GM23338 (cell line): Measurements from ENCODE around the gene ARID4B. TPM values are rescaled to one million over a fixed set of nuclear protein-coding genes. Genes with fewer than 3 reads are reported as not detected.
"Not testable (repeated sequence)": the region's sequence is repeated elsewhere in the genome, so short reads cannot be mapped to it uniquely, and the experiment has no call there.

Source experiments
- ATAC-seq: fragments of 200-7000 bp; cut with Tn5 transposase; 3 replicates; pipeline ENCODE4 v1.9.1; 2020
- DNase-seq: peaks from one replicate; pipeline ENCODE4 v3.0.0-alpha.2; 2015; ENCODE audit warnings: low spot score
- H2AFZ ChIP-seq: fragments of 200-600 bp; sonication (generic); 2 replicates; pipeline ENCODE4 v1.8.0; 2016; ENCODE audit warnings: antibody characterized with exemption, mild to moderate bottlenecking, moderate library complexity
- H3F3A ChIP-seq: fragments of 200-600 bp; sonication (generic); replicated peaks from 2 replicates; pipeline ENCODE4 v1.8.0; 2017; ENCODE audit warnings: antibody characterized with exemption, mixed run types, low read depth
- H3K27ac ChIP-seq: fragments of 200-600 bp; sonication (generic); 2 replicates; pipeline ENCODE4 v1.6.1; 2016; ENCODE audit warnings: low read depth
- H3K27me3 ChIP-seq: fragments of 200-600 bp; sonication (generic); 2 replicates; pipeline ENCODE4 v1.8.0; 2016; ENCODE audit warnings: mild to moderate bottlenecking, mixed run types, moderate library complexity; ENCODE audit not compliant: insufficient read depth
- H3K36me3 ChIP-seq: fragments of 200-600 bp; sonication (generic); 2 replicates; pipeline ENCODE4 v1.8.0; 2016; ENCODE audit warnings: mild to moderate bottlenecking; ENCODE audit not compliant: insufficient read depth
- H3K4me1 ChIP-seq: fragments of 200-600 bp; sonication (generic); 2 replicates; pipeline ENCODE4 v1.8.0; 2016; ENCODE audit warnings: mild to moderate bottlenecking, moderate library complexity; ENCODE audit not compliant: insufficient read depth
- H3K4me2 ChIP-seq: fragments of 200-600 bp; sonication (generic); 2 replicates; pipeline ENCODE4 v1.7.1; 2017; ENCODE audit warnings: mixed run types
- H3K4me3 ChIP-seq: fragments of 200-600 bp; sonication (generic); 2 replicates; pipeline ENCODE4 v1.6.1; 2016; ENCODE audit warnings: mixed run types
- H3K79me2 ChIP-seq: fragments of 200-600 bp; sonication (generic); replicated peaks from 2 replicates; pipeline ENCODE4 v1.8.0; 2017; ENCODE audit warnings: mild to moderate bottlenecking; ENCODE audit not compliant: insufficient read depth
- H3K9me2 ChIP-seq: fragments of 200-600 bp; sonication (generic); 2 replicates; pipeline ENCODE4 v1.8.0; 2017; ENCODE audit not compliant: insufficient read depth
- H4K20me1 ChIP-seq: fragments of 200-600 bp; sonication (generic); replicated peaks from 2 replicates; pipeline ENCODE4 v1.8.0; 2017; ENCODE audit warnings: mild to moderate bottlenecking; ENCODE audit not compliant: insufficient read depth
- H3K27ac Mint-ChIP-seq: 2 replicates; pipeline ENCODE4 v1.8.0; 2020; ENCODE audit warnings: inconsistent platforms, mild to moderate bottlenecking, moderate library complexity, mixed read lengths
- H3K27me3 Mint-ChIP-seq: 3 replicates; pipeline ENCODE4 v1.8.0; 2022; ENCODE audit warnings: low read depth, mild to moderate bottlenecking, moderate library complexity, mixed read lengths, inconsistent platforms; ENCODE audit not compliant: insufficient read depth, poor library complexity
- H3K36me3 Mint-ChIP-seq: 3 replicates; pipeline ENCODE4 v1.8.0; 2021; ENCODE audit warnings: low read depth, mild to moderate bottlenecking, inconsistent platforms, moderate library complexity, mixed read lengths
- H3K4me1 Mint-ChIP-seq: 3 replicates; pipeline ENCODE4 v1.8.0; 2020; ENCODE audit warnings: mild to moderate bottlenecking, inconsistent platforms, mixed read lengths
- H3K4me3 Mint-ChIP-seq: 3 replicates; pipeline ENCODE4 v1.8.0; 2021; ENCODE audit warnings: moderate library complexity, mild to moderate bottlenecking, inconsistent platforms, mixed read lengths
- H3K9me3 Mint-ChIP-seq: 3 replicates; pipeline ENCODE4 v1.8.0; 2020; ENCODE audit warnings: moderate library complexity, mild to moderate bottlenecking, inconsistent platforms, mixed read lengths
- CREB1 ChIP-seq: fragments of 250-450 bp; sonication (Bioruptor Pico); IDR thresholded peaks from 2 replicates; pipeline ENCODE4 v1.5.0; 2020; ENCODE audit warnings: low read depth, mild to moderate bottlenecking, moderate library complexity
- EZH2 ChIP-seq: fragments of 200-600 bp; sonication (generic); IDR thresholded peaks from one replicate; pipeline ENCODE4 v1.8.0; 2017; ENCODE audit warnings: antibody characterized with exemption, mild to moderate bottlenecking, low read depth; ENCODE audit not compliant: unreplicated experiment
- EZH2phosphoT487 ChIP-seq: fragments of 200-600 bp; sonication (generic); IDR thresholded peaks from one replicate; pipeline ENCODE4 v1.8.1; 2018; ENCODE audit warnings: antibody characterized with exemption; ENCODE audit not compliant: unreplicated experiment
- JUNB ChIP-seq: IDR thresholded peaks from one replicate; pipeline ENCODE4 v1.6.1; 2016; ENCODE audit warnings: antibody characterized with exemption; ENCODE audit not compliant: unreplicated experiment
- NANOG ChIP-seq: IDR thresholded peaks from 2 replicates; pipeline ENCODE4 v1.6.1; 2016; ENCODE audit warnings: antibody characterized with exemption, borderline replicate concordance
- POLR2AphosphoS5 ChIP-seq: IDR thresholded peaks from 2 replicates; pipeline ENCODE4 v1.6.1; 2016; ENCODE audit warnings: antibody characterized with exemption, low read depth
- STAT1 ChIP-seq: IDR thresholded peaks from one replicate; pipeline ENCODE4 v1.6.1; 2016; ENCODE audit warnings: antibody characterized with exemption; ENCODE audit not compliant: unreplicated experiment
- ZNF114 ChIP-seq: fragments of 250-450 bp; sonication (Bioruptor Pico); IDR thresholded peaks from 2 replicates; pipeline ENCODE4 v1.5.0; 2020; ENCODE audit warnings: mild to moderate bottlenecking, moderate library complexity
- ZNF331 ChIP-seq: fragments of 250-450 bp; sonication (Bioruptor Pico); IDR thresholded peaks from 2 replicates; pipeline ENCODE4 v1.5.0; 2020; ENCODE audit warnings: low read depth, mild to moderate bottlenecking, moderate library complexity
- polyA plus RNA-seq: library from polyadenylated mRNA; unstranded; fragments of >200 nt; fragmentation: Nextera tagmentation; extraction: Ambion mirVana; gene quantifications from 2 replicates; pipeline ENCODE4 v1.2.1, GENCODE V29; 2016
- total RNA-seq: library from RNA; depleted of rRNA; stranded (reverse); fragments of >200 nt; shearing (Covaris generic); gene quantifications from 2 replicates; pipeline ENCODE4 v1.2.3, GENCODE V29; 2014
- TF ChIP-seq, protein P1 (sequence below): IDR thresholded peaks from one replicate; pipeline ENCODE4 v1.6.1; 2018; ENCODE audit warnings: antibody characterized with exemption; ENCODE audit not compliant: unreplicated experiment
- TF ChIP-seq, protein P2 (sequence below): fragments of 250-450 bp; sonication (Bioruptor Pico); IDR thresholded peaks from 2 replicates; pipeline ENCODE4 v1.5.0; 2020; ENCODE audit warnings: mild to moderate bottlenecking, moderate library complexity
- TF ChIP-seq, protein P3 (sequence below), 2 experiments: fragments of 200-600 bp in 1 of 2; sonication (generic) in 1 of 2; conservative IDR thresholded peaks; 2 replicates each; pipeline versions ENCODE4 v1.5.1 to v1.6.1; 2016 to 2017; ENCODE audit warnings: antibody characterized with exemption in 2 of 2, low read depth in 2 of 2, mild to moderate bottlenecking in 2 of 2, moderate library complexity in 1 of 2

The ARID4B gene
- total and polyA plus RNA-seq, 2 experiments from 2014 or later = 25.1 to 59.8 TPM

DNA sequence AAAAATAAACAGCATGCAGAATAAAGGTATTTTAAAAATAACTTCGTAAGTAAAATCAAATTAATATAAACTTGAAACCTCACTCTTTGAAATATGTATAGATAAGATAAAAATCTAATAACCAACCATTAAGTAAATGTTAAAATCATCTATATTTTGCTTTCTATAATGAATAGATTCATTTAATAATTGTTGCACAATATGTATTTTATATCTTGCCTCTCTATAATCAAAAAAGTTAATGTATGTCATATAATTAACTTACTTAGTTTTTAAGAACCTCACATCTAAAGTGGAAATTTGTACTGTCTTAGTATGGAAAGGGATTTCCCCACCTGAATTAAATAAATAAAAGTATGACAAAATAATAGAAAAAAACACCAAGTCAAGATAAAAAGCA is 124.6 kb downstream of the ARID4B start:
- peaks cover 2% of the 10 kb centered on the region; the same call in 1 of the 2 replicates for H3F3A ChIP-seq
- H3K36me3 ChIP-seq = no peaks in the 10 kb centered on the region
- H3K4me1 ChIP-seq = 0 out of 2 replicates have a peak, but pooled peaks cover 12% of the 10 kb centered on the region
- Mint-ChIP-seq H3K9me3 (no peaks in the 10 kb centered on the region), H3K36me3 (peaks cover 11% of the 10 kb centered on the region), H3K4me3 (no peak overlapping the region), H3K27me3 (peaks cover 3% of the 10 kb centered on the region), H3K4me1 (peaks cover 18% of the 10 kb centered on the region), H3K27ac (no peak overlapping the region)
- H3K4me2 ChIP-seq = no peak overlapping the region
- H3K27me3 ChIP-seq = no peaks in the 10 kb centered on the region
- H3K9me2 ChIP-seq = no peaks in the 10 kb centered on the region
- no peak overlapping the region for H3K4me3 ChIP-seq
- no peaks in the 10 kb centered on the region for H4K20me1 ChIP-seq
- no peak overlapping the region for H3K27ac ChIP-seq
- no peaks in the 10 kb centered on the region for H3K79me2 ChIP-seq
- ATAC-seq (no peak), DNase-seq (no peak)
- H2AFZ ChIP-seq = no peak overlapping the region
- no peak for TF ChIP-seq ZNF114 (CRISPR knock-in tag)
- TF ChIP-seq EZH2phosphoT487 = no peak
- TF ChIP-seq, protein P1, sequence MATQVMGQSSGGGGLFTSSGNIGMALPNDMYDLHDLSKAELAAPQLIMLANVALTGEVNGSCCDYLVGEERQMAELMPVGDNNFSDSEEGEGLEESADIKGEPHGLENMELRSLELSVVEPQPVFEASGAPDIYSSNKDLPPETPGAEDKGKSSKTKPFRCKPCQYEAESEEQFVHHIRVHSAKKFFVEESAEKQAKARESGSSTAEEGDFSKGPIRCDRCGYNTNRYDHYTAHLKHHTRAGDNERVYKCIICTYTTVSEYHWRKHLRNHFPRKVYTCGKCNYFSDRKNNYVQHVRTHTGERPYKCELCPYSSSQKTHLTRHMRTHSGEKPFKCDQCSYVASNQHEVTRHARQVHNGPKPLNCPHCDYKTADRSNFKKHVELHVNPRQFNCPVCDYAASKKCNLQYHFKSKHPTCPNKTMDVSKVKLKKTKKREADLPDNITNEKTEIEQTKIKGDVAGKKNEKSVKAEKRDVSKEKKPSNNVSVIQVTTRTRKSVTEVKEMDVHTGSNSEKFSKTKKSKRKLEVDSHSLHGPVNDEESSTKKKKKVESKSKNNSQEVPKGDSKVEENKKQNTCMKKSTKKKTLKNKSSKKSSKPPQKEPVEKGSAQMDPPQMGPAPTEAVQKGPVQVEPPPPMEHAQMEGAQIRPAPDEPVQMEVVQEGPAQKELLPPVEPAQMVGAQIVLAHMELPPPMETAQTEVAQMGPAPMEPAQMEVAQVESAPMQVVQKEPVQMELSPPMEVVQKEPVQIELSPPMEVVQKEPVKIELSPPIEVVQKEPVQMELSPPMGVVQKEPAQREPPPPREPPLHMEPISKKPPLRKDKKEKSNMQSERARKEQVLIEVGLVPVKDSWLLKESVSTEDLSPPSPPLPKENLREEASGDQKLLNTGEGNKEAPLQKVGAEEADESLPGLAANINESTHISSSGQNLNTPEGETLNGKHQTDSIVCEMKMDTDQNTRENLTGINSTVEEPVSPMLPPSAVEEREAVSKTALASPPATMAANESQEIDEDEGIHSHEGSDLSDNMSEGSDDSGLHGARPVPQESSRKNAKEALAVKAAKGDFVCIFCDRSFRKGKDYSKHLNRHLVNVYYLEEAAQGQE = no peak
- TF ChIP-seq, protein P2, sequence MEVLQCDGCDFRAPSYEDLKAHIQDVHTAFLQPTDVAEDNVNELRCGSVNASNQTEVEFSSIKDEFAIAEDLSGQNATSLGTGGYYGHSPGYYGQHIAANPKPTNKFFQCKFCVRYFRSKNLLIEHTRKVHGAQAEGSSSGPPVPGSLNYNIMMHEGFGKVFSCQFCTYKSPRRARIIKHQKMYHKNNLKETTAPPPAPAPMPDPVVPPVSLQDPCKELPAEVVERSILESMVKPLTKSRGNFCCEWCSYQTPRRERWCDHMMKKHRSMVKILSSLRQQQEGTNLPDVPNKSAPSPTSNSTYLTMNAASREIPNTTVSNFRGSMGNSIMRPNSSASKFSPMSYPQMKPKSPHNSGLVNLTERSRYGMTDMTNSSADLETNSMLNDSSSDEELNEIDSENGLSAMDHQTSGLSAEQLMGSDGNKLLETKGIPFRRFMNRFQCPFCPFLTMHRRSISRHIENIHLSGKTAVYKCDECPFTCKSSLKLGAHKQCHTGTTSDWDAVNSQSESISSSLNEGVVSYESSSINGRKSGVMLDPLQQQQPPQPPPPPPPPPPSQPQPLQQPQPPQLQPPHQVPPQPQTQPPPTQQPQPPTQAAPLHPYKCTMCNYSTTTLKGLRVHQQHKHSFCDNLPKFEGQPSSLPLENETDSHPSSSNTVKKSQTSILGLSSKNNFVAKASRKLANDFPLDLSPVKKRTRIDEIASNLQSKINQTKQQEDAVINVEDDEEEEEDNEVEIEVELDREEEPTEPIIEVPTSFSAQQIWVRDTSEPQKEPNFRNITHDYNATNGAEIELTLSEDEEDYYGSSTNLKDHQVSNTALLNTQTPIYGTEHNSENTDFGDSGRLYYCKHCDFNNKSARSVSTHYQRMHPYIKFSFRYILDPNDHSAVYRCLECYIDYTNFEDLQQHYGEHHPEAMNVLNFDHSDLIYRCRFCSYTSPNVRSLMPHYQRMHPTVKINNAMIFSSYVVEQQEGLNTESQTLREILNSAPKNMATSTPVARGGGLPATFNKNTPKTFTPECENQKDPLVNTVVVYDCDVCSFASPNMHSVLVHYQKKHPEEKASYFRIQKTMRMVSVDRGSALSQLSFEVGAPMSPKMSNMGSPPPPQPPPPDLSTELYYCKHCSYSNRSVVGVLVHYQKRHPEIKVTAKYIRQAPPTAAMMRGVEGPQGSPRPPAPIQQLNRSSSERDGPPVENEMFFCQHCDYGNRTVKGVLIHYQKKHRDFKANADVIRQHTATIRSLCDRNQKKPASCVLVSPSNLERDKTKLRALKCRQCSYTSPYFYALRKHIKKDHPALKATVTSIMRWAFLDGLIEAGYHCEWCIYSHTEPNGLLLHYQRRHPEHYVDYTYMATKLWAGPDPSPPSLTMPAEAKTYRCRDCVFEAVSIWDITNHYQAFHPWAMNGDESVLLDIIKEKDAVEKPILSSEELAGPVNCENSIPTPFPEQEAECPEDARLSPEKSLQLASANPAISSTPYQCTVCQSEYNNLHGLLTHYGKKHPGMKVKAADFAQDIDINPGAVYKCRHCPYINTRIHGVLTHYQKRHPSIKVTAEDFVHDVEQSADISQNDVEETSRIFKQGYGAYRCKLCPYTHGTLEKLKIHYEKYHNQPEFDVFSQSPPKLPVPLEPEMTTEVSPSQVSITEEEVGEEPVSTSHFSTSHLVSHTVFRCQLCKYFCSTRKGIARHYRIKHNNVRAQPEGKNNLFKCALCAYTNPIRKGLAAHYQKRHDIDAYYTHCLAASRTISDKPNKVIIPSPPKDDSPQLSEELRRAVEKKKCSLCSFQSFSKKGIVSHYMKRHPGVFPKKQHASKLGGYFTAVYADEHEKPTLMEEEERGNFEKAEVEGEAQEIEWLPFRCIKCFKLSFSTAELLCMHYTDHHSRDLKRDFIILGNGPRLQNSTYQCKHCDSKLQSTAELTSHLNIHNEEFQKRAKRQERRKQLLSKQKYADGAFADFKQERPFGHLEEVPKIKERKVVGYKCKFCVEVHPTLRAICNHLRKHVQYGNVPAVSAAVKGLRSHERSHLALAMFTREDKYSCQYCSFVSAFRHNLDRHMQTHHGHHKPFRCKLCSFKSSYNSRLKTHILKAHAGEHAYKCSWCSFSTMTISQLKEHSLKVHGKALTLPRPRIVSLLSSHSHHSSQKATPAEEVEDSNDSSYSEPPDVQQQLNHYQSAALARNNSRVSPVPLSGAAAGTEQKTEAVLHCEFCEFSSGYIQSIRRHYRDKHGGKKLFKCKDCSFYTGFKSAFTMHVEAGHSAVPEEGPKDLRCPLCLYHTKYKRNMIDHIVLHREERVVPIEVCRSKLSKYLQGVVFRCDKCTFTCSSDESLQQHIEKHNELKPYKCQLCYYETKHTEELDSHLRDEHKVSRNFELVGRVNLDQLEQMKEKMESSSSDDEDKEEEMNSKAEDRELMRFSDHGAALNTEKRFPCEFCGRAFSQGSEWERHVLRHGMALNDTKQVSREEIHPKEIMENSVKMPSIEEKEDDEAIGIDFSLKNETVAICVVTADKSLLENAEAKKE (CRISPR knock-in tag) = no peak
- TF ChIP-seq POLR2AphosphoS5 = no peak
- no peak for TF ChIP-seq CREB1 (CRISPR knock-in tag)
- no peak for TF ChIP-seq STAT1
- TF ChIP-seq NANOG = no peak
- TF ChIP-seq ZNF331 (CRISPR knock-in tag) = no peak
- TF ChIP-seq, protein P3, sequence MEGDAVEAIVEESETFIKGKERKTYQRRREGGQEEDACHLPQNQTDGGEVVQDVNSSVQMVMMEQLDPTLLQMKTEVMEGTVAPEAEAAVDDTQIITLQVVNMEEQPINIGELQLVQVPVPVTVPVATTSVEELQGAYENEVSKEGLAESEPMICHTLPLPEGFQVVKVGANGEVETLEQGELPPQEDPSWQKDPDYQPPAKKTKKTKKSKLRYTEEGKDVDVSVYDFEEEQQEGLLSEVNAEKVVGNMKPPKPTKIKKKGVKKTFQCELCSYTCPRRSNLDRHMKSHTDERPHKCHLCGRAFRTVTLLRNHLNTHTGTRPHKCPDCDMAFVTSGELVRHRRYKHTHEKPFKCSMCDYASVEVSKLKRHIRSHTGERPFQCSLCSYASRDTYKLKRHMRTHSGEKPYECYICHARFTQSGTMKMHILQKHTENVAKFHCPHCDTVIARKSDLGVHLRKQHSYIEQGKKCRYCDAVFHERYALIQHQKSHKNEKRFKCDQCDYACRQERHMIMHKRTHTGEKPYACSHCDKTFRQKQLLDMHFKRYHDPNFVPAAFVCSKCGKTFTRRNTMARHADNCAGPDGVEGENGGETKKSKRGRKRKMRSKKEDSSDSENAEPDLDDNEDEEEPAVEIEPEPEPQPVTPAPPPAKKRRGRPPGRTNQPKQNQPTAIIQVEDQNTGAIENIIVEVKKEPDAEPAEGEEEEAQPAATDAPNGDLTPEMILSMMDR (conservative IDR thresholded peaks at IDR 0.05; ENCODE audit: low read depth in 2 of 2) = no peak
- no peak for TF ChIP-seq JUNB
- no peak for TF ChIP-seq EZH2

DNA sequence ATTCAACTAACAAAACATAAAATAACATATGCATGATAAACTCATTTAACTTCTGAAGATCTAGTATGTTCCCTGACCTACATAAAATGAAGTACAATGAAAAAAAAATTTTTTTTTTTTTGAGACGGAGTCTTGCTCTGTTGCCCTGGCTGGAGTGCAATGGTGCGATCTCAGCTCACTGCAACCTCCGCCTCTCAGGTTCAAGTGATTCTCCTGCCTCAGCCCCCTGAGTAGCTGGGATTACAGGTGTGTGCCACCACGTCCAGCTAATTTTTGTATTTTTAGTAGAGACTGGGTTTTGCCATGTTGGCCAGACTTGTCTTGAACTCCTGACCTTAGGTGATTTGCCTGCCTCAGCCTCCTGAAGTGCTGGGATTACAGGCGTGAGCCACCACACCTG is 125.5 kb downstream of the ARID4B start:
- H3K4me1 Mint-ChIP-seq = peaks cover 22% of the 10 kb centered on the region
- not testable (repeated sequence) for ATAC-seq, H3K36me3 ChIP-seq, H4K20me1 ChIP-seq, H3K4me3 ChIP-seq, H3K27me3 ChIP-seq, H2AFZ ChIP-seq, H3K79me2 ChIP-seq, H3K27me3 Mint-ChIP-seq, H3K4me3 Mint-ChIP-seq, H3K9me2 ChIP-seq, H3K27ac ChIP-seq, H3K4me1 ChIP-seq, H3K27ac Mint-ChIP-seq, H3K4me2 ChIP-seq, H3F3A ChIP-seq, DNase-seq, H3K9me3 Mint-ChIP-seq
- peaks cover 11% of the 10 kb centered on the region for H3K36me3 Mint-ChIP-seq
